Measurements from ENCODE around the gene ACACB. TPM values are rescaled to one million over a fixed set of nuclear protein-coding genes. Genes with fewer than 3 reads are reported as not detected.
"Not testable (repeated sequence)": the region's sequence is repeated elsewhere in the genome, so short reads cannot be mapped to it uniquely, and the experiment has no call there.

Gene ACACB
- total and polyA plus RNA-seq, 2 experiments from 2014 or later = 6.2 to 15.4 TPM

DNA sequence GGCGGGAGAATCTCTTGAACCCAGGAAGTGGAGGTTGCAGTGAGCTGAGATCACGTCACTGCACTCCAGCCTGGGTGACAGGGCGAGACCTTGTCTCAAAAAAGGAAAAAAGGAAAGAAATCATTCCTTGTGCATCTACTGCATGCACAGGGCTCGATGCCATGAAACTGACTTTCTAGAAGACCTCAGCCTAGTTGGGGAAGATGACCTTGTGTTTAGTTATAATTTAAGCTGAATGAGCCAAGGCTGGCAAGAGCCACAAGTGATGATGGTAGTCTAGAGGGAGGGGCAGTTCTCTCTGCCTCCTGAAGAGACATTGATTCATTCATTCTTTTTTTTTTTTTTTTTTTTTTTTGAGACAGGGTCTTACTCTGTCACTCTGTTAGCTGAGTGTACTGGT, 24.2 kb downstream of the ACACB start (continued):
- TF ChIP-seq, protein P1, sequence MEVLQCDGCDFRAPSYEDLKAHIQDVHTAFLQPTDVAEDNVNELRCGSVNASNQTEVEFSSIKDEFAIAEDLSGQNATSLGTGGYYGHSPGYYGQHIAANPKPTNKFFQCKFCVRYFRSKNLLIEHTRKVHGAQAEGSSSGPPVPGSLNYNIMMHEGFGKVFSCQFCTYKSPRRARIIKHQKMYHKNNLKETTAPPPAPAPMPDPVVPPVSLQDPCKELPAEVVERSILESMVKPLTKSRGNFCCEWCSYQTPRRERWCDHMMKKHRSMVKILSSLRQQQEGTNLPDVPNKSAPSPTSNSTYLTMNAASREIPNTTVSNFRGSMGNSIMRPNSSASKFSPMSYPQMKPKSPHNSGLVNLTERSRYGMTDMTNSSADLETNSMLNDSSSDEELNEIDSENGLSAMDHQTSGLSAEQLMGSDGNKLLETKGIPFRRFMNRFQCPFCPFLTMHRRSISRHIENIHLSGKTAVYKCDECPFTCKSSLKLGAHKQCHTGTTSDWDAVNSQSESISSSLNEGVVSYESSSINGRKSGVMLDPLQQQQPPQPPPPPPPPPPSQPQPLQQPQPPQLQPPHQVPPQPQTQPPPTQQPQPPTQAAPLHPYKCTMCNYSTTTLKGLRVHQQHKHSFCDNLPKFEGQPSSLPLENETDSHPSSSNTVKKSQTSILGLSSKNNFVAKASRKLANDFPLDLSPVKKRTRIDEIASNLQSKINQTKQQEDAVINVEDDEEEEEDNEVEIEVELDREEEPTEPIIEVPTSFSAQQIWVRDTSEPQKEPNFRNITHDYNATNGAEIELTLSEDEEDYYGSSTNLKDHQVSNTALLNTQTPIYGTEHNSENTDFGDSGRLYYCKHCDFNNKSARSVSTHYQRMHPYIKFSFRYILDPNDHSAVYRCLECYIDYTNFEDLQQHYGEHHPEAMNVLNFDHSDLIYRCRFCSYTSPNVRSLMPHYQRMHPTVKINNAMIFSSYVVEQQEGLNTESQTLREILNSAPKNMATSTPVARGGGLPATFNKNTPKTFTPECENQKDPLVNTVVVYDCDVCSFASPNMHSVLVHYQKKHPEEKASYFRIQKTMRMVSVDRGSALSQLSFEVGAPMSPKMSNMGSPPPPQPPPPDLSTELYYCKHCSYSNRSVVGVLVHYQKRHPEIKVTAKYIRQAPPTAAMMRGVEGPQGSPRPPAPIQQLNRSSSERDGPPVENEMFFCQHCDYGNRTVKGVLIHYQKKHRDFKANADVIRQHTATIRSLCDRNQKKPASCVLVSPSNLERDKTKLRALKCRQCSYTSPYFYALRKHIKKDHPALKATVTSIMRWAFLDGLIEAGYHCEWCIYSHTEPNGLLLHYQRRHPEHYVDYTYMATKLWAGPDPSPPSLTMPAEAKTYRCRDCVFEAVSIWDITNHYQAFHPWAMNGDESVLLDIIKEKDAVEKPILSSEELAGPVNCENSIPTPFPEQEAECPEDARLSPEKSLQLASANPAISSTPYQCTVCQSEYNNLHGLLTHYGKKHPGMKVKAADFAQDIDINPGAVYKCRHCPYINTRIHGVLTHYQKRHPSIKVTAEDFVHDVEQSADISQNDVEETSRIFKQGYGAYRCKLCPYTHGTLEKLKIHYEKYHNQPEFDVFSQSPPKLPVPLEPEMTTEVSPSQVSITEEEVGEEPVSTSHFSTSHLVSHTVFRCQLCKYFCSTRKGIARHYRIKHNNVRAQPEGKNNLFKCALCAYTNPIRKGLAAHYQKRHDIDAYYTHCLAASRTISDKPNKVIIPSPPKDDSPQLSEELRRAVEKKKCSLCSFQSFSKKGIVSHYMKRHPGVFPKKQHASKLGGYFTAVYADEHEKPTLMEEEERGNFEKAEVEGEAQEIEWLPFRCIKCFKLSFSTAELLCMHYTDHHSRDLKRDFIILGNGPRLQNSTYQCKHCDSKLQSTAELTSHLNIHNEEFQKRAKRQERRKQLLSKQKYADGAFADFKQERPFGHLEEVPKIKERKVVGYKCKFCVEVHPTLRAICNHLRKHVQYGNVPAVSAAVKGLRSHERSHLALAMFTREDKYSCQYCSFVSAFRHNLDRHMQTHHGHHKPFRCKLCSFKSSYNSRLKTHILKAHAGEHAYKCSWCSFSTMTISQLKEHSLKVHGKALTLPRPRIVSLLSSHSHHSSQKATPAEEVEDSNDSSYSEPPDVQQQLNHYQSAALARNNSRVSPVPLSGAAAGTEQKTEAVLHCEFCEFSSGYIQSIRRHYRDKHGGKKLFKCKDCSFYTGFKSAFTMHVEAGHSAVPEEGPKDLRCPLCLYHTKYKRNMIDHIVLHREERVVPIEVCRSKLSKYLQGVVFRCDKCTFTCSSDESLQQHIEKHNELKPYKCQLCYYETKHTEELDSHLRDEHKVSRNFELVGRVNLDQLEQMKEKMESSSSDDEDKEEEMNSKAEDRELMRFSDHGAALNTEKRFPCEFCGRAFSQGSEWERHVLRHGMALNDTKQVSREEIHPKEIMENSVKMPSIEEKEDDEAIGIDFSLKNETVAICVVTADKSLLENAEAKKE (CRISPR knock-in tag; IDR thresholded peaks at IDR 0.05) = no peak
- TF ChIP-seq ZNF114 (CRISPR knock-in tag; IDR thresholded peaks at IDR 0.05) (no peak), CREB1 (CRISPR knock-in tag; IDR thresholded peaks at IDR 0.05; ENCODE audit: low read depth) (no peak), STAT1 (IDR thresholded peaks at IDR 0.05; ENCODE audit: unreplicated experiment) (no peak), JUNB (IDR thresholded peaks at IDR 0.05; ENCODE audit: unreplicated experiment) (no peak), POLR2AphosphoS5 (IDR thresholded peaks at IDR 0.05; ENCODE audit: low read depth) (no peak), EZH2 (IDR thresholded peaks at IDR 0.05; ENCODE audit: low read depth, unreplicated experiment) (no peak)

DNA sequence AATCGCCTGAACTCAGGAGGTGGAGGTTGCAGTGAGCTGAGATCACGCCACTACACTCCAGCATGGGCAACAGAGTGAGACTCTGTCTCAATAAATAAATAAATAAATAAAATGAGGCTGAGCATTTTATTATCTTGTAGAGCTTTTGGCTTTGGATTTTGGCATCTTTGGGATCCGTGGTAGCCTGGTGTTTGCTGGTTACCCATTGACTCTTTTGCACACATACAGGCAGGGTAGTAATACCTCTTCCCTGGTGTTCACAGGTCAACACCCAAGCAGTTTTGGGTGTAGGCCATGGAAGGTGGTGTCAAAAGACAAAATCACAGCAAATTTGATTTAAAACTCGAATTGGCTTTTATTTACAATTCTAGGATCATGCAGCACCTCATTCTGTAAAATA, 27.8 kb downstream of the ACACB start:
- Mint-ChIP-seq H3K4me1 (no peaks in the 10 kb centered on the region), H3K4me3 (no peak overlapping the region), H3K27ac (no peak overlapping the region), H3K9me3 (no peaks in the 10 kb centered on the region), H3K36me3 (ENCODE audit: low read depth) (no peaks in the 10 kb centered on the region), H3K27me3 (ENCODE audit: insufficient read depth, low read depth, poor library complexity) (peaks cover 3% of the 10 kb centered on the region)
- ATAC-seq = no peak
- Histone ChIP-seq H3K4me2 (no peak overlapping the region), H3K36me3 (ENCODE audit: insufficient read depth) (no peaks in the 10 kb centered on the region), H3K27ac (ENCODE audit: low read depth) (no peak overlapping the region), H3K4me1 (ENCODE audit: insufficient read depth) (no peaks in the 10 kb centered on the region), H3K4me3 (no peak overlapping the region), H2AFZ (no peak overlapping the region), H3K27me3 (ENCODE audit: insufficient read depth) (no peaks in the 10 kb centered on the region), H3K9me2 (ENCODE audit: insufficient read depth) (no peaks in the 10 kb centered on the region), H3F3A (replicated peaks; ENCODE audit: low read depth) (no peaks in the 10 kb centered on the region), H4K20me1 (replicated peaks; ENCODE audit: insufficient read depth) (no peaks in the 10 kb centered on the region), H3K79me2 (replicated peaks; ENCODE audit: insufficient read depth) (no peaks in the 10 kb centered on the region)
- no peak for DNase-seq (ENCODE audit: low spot score)
- TF ChIP-seq, protein P2, sequence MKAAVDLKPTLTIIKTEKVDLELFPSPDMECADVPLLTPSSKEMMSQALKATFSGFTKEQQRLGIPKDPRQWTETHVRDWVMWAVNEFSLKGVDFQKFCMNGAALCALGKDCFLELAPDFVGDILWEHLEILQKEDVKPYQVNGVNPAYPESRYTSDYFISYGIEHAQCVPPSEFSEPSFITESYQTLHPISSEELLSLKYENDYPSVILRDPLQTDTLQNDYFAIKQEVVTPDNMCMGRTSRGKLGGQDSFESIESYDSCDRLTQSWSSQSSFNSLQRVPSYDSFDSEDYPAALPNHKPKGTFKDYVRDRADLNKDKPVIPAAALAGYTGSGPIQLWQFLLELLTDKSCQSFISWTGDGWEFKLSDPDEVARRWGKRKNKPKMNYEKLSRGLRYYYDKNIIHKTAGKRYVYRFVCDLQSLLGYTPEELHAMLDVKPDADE (IDR thresholded peaks at IDR 0.05) = no peak
- TF ChIP-seq POLR2AphosphoS5 (IDR thresholded peaks at IDR 0.05; ENCODE audit: low read depth) = no peak
- no peak for TF ChIP-seq JUNB (IDR thresholded peaks at IDR 0.05; ENCODE audit: unreplicated experiment)
- no peak for TF ChIP-seq EZH2 (IDR thresholded peaks at IDR 0.05; ENCODE audit: low read depth, unreplicated experiment)

DNA sequence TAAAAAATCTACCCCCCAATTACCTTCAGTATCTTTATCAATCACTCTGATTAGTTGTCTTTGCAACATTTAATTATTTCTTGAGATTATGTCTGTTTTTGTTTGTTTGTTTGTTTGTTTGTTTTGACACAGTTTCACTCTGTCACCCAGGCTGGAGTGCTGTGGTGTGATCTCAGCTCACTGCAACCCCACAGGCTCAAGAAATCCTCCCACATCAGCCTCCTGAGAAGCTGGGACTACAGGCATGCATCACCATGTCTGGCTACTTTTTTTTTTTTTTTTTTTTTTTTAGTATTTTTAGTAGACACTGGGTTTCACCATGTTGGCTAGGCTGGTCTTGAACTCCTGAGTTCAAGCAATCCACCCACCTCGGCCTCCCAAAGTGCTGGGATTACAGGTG, 30.7 kb downstream of the ACACB start:
- ATAC-seq; H3K4me2 ChIP-seq; H3K36me3 ChIP-seq (ENCODE audit: insufficient read depth); DNase-seq (ENCODE audit: low spot score); H3K27ac ChIP-seq (ENCODE audit: low read depth); H4K20me1 ChIP-seq (replicated peaks; ENCODE audit: insufficient read depth); H3K79me2 ChIP-seq (replicated peaks; ENCODE audit: insufficient read depth); H2AFZ ChIP-seq; H3K4me1 ChIP-seq (ENCODE audit: insufficient read depth); H3K9me2 ChIP-seq (ENCODE audit: insufficient read depth); H3K9me3 Mint-ChIP-seq; H3K27me3 Mint-ChIP-seq (ENCODE audit: insufficient read depth, low read depth, poor library complexity); H3K4me3 Mint-ChIP-seq; H3K27me3 ChIP-seq (ENCODE audit: insufficient read depth); H3K4me1 Mint-ChIP-seq; H3F3A ChIP-seq (replicated peaks; ENCODE audit: low read depth); H3K36me3 Mint-ChIP-seq (ENCODE audit: low read depth); H3K4me3 ChIP-seq: not testable (repeated sequence)
- peak overlapping the region; percentile 15; the same call in 1 of the 2 replicates for H3K27ac Mint-ChIP-seq

Data from GM23338 (cell line).